Endodermal cell (in vitro differentiated cells): ENCODE measurements around the gene ASB6. TPM values are rescaled to one million over a fixed set of nuclear protein-coding genes. Genes with fewer than 3 reads are reported as not detected.
A peak's percentile ranks its signal among the peaks of the same experiment; 100 is the strongest.

Experiments used
- DNase-seq: peaks from one replicate; pipeline ENCODE4 v3.0.0-alpha.2; 2017
- H3K27ac ChIP-seq: 2 replicates; pipeline ENCODE4 v1.5.1; 2013; ENCODE audit warnings: mild to moderate bottlenecking, low read depth, low read length, moderate library complexity
- H3K27me3 ChIP-seq: 2 replicates; pipeline ENCODE4 v1.6.1; 2013; ENCODE audit warnings: mild to moderate bottlenecking, low read length, moderate library complexity; ENCODE audit not compliant: insufficient read depth, control insufficient read depth, poor library complexity, severe bottlenecking
- H3K36me3 ChIP-seq: 2 replicates; pipeline ENCODE4 v1.7.0; 2013; ENCODE audit warnings: mild to moderate bottlenecking, low read length, moderate library complexity; ENCODE audit not compliant: control insufficient read depth, insufficient read depth
- H3K4me1 ChIP-seq: one replicate; pipeline ENCODE4 v1.7.0; 2013; ENCODE audit warnings: low read length; ENCODE audit not compliant: control insufficient read depth, insufficient read depth
- H3K4me3 ChIP-seq: 2 replicates; pipeline ENCODE4 v1.5.1; 2013; ENCODE audit warnings: mild to moderate bottlenecking, low read length, moderate library complexity
- H3K9ac ChIP-seq: 2 replicates; pipeline ENCODE4 v1.6.1; 2013; ENCODE audit warnings: mild to moderate bottlenecking, low read length, moderate library complexity; ENCODE audit not compliant: poor library complexity, severe bottlenecking; ENCODE audit errors: extremely low read depth
- H3K9me3 ChIP-seq: 2 replicates; pipeline ENCODE4 v1.6.1; 2013; ENCODE audit warnings: mild to moderate bottlenecking, low read length, moderate library complexity; ENCODE audit not compliant: control insufficient read depth
- H3K27ac Mint-ChIP-seq: 2 replicates; pipeline ENCODE4 v1.8.0; 2020; ENCODE audit warnings: mixed read lengths
- H3K27me3 Mint-ChIP-seq: 2 replicates; pipeline ENCODE4 v1.8.0; 2021; ENCODE audit warnings: mild to moderate bottlenecking, mixed read lengths; ENCODE audit not compliant: insufficient read depth
- H3K36me3 Mint-ChIP-seq: 2 replicates; pipeline ENCODE4 v1.8.0; 2020; ENCODE audit warnings: low read depth, mixed read lengths
- H3K4me1 Mint-ChIP-seq: 2 replicates; pipeline ENCODE4 v1.8.0; 2020; ENCODE audit warnings: mixed read lengths
- H3K4me3 Mint-ChIP-seq: 2 replicates; pipeline ENCODE4 v1.8.0; 2020; ENCODE audit warnings: mild to moderate bottlenecking, moderate library complexity, mixed read lengths
- H3K9me3 Mint-ChIP-seq: 2 replicates; pipeline ENCODE4 v1.8.0; 2020; ENCODE audit warnings: mild to moderate bottlenecking, mixed read lengths
- CTCF ChIP-seq: fragments of 200-600 bp; sonication (generic); conservative IDR thresholded peaks from 2 replicates; pipeline ENCODE4 v1.5.0; 2021; ENCODE audit warnings: antibody characterized with exemption, mild to moderate bottlenecking
- WGBS, 2 experiments: methylation state at CpG; one replicate each; pipeline versions ENCODE4 v1.1.5 to v1.1.7; 2013; ENCODE audit warnings: missing lambda C conversion rate in 2 of 2, mixed read lengths in 1 of 2; ENCODE audit not compliant: insufficient coverage in 1 of 2, insufficient read length in 1 of 2; 5-methylcytosine and 5-hydroxymethylcytosine counted together
- total RNA-seq, 2 donors: library from RNA; stranded (reverse); fragmentation: NEBNext Ultra II Directional in 1 of 2; extraction: Animal tissue kit (Norgen Biotek cat#: 25700) in 1 of 2; gene quantifications; 2 replicates in 1 of 2; 3 replicates in 1 of 2; pipeline ENCODE4 v1.2.1, GENCODE V29; 2021

Gene ASB6
- total RNA-seq, 2 donors from 2014 or later = 19.8 to 20.2 TPM

- no peak for TF ChIP-seq CTCF
- Mint-ChIP-seq H3K27ac (no peak overlapping the region), H3K4me3 (no peak overlapping the region), H3K27me3 (peaks cover 4% of the 10 kb centered on the region), H3K9me3 (no peaks in the 10 kb centered on the region), H3K4me1 (no peaks in the 10 kb centered on the region), H3K36me3 (no peaks in the 10 kb centered on the region)
- Histone ChIP-seq H3K27me3 (no peaks in the 10 kb centered on the region), H3K9me3 (no peaks in the 10 kb centered on the region), H3K9ac (no peak overlapping the region), H3K27ac (no peak overlapping the region), H3K4me1 (no peaks in the 10 kb centered on the region), H3K36me3 (no peaks in the 10 kb centered on the region), H3K4me3 (no peak overlapping the region)
- 87 to 91% methylated on average over 8 to 9 of the region's 9 CpGs for WGBS, 2 experiments
- DNase-seq = no peak
Measured at GRCh38 chr9:129679537-129679936, 37.6 kb upstream of the ASB6 start.

GRCh38 chr9:129678844-129679243, 36.9 kb upstream of the ASB6 start:
- DNase-seq = no peak
- H3K4me1 ChIP-seq = no peaks in the 10 kb centered on the region
- Mint-ChIP-seq H3K4me1 (no peaks in the 10 kb centered on the region), H3K4me3 (no peak overlapping the region), H3K36me3 (no peaks in the 10 kb centered on the region), H3K9me3 (no peaks in the 10 kb centered on the region), H3K27me3 (peaks cover 4% of the 10 kb centered on the region), H3K27ac (no peak overlapping the region)
- no peaks in the 10 kb centered on the region for H3K36me3 ChIP-seq
- TF ChIP-seq CTCF = no peak
- 92 to 93% methylated on average over 8 to 9 of the region's 9 CpGs for WGBS, 2 experiments
- no peaks in the 10 kb centered on the region for H3K27me3 ChIP-seq
- H3K27ac ChIP-seq = no peak overlapping the region
- no peak overlapping the region for H3K4me3 ChIP-seq
- no peaks in the 10 kb centered on the region for H3K9me3 ChIP-seq
- H3K9ac ChIP-seq = no peak overlapping the region

- H3K4me3 Mint-ChIP-seq = no peak overlapping the region
Measured at GRCh38 chr9:129677456-129677855, 35.5 kb upstream of the ASB6 start.

More at GRCh38 chr9:129677456-129677855, 35.5 kb upstream of the ASB6 start:
- H3K27me3 ChIP-seq = no peaks in the 10 kb centered on the region
- Mint-ChIP-seq H3K36me3 (no peaks in the 10 kb centered on the region), H3K27ac (no peak overlapping the region), H3K9me3 (no peaks in the 10 kb centered on the region), H3K27me3 (peaks cover 4% of the 10 kb centered on the region), H3K4me1 (no peaks in the 10 kb centered on the region)
- no peak for TF ChIP-seq CTCF
- peak; percentile 54 for DNase-seq
- H3K4me3 ChIP-seq = no peak overlapping the region
- no peak overlapping the region for H3K9ac ChIP-seq
- H3K4me1 ChIP-seq = no peaks in the 10 kb centered on the region
- 40 to 75% methylated on average over 2 to 8 of the region's 9 CpGs for WGBS, 2 experiments
- no peaks in the 10 kb centered on the region for H3K9me3 ChIP-seq
- H3K36me3 ChIP-seq = no peaks in the 10 kb centered on the region
- peak overlapping the region; percentile 29 for H3K27ac ChIP-seq
